Activated gamma-delta T cell treated with anti-CD3 and anti-CD28 coated beads, Interleukin-2, amount 50 U/mL, for 16 hours (primary cell): ENCODE data around the gene RAB41.
"Not testable (repeated sequence)": the region's sequence is repeated elsewhere in the genome, so short reads cannot be mapped to it uniquely, and the experiment has no call there.

Source experiments
- DNase-seq: peaks from one replicate; pipeline ENCODE4 v3.0.0-alpha.2; 2020; ENCODE audit warnings: low read depth

The RAB41 gene

DNA sequence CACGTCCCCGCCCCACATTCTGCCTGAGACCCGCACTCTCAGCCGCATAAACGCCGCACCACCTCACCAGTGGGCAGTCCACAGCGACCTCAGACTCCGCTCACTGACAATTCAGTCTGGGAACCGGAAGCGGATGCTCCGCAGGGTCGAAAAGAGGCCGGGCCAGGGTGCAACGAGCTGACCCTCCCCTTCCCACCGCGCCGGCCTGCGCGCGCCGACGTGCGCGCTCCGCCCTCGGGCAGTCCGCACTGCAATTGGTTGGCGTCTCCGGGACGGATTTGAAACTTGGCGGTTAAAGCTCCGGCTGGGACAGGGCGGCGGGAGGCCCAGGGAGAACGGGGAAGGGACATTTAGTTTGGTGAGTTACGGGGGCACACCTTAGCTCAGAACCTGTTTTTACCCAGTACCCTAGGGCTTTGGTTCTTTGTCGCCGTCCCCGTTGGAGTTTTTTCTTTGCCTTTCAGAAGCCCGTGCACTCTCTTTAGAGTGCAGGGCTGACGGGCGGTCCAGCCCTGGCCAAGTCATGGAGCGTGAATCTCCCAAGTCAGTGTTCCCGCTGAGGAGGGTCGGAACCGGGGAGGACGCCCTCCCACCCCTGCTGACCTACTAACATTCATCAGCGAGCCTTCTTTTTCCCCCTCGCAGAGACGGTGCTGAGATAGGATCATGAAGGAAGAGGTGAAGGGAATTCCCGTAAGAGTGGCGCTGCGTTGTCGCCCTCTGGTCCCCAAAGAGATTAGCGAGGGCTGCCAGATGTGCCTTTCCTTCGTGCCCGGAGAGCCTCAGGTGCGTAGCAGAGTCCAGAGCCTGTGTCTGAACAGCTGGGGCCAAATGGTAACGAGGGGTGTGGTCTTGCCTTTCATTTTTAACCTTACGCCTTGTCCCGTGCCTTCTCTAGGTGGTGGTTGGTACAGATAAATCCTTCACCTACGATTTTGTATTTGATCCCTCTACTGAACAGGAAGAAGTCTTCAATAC, 8.1 kb downstream of the RAB41 start, which contains the start of the genes KIF4A and PDZD11:
Gene KIF4A (plus strand): TSS at position 312 of the 978 bp plus-strand sequence. CDS start 355 bp downstream, at position 667.
Gene PDZD11 (minus strand): TSS at position 135 of the 978 bp plus-strand sequence. CDS start 586 bp downstream, outside the sequence.
- DNase-seq: peak; percentile 64

DNA sequence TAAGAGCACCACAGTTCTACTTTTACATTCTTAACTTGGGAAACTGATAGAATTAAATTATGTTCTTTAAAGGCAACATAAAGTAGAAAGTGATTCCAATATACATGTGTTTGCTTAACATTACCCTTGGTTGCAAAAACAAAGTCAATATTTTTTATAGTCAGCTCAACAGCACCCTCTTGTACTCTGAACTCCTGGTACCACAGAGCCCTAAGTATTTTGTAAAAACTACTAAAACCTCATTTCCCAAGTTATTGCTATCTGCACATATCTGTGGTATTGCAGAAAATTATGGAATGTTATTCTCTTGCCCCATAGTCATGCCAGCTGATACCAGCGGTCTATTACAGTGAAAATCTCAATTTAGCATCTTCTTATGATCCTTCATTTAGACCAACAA, 10.8 kb downstream of the RAB41 start:
- DNase-seq: no peak

DNA sequence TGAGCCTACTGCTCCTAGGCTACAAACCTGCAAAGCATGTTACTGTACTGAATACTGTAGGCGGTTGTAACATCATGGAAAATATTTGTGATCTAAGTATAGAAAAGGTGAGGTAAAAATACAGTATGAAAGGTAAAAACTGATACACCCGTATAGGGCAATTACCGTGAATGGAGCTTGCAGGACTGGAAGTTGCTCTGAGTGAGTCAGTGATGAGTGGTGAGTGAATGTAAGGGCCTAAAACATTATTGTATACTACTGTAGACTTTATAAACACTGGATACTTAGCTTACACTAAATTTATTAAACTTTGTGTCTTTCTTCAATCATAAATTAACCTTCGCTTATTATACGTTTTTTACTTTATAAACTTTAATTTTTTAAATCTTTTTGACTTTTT, 11.6 kb downstream of the RAB41 start:
- no peak for DNase-seq

DNA sequence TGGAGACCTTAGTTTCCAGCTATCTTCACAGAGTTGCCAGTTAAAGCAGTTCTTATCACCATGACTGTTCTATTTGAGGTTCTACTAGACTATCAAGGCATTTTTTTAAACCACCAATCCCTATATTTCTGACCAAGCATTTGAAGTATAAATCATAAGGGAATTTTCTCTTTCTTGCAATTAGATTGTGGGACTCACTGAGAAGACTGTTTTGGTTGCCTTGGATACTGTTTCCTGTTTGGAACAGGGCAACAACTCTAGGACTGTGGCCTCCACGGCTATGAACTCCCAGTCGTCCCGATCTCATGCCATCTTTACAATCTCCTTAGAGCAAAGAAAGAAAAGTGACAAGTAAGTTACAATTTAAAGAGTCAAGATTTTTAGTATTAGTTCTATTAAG, 19.7 kb downstream of the RAB41 start:
- DNase-seq: no peak

DNA sequence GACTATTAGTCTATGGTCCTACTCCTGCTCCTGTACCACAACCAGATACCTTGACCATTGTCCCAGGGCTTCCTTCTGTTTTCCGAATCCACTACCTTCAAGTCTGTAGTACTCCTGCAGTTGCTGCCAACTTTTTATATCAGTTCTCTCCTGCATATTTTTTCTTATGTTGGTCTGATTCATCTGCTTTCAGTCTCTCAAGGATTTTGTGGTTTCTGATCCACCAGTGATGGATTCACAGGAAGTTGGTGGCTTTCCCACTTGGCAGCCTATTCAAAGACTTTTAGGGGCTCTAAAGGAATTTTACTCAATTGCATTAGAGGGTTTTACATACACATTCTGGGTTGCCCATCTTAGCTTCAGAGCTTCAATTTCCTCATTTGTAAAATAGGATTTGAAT, 31.5 kb downstream of the RAB41 start:
- DNase-seq: no peak

DNA sequence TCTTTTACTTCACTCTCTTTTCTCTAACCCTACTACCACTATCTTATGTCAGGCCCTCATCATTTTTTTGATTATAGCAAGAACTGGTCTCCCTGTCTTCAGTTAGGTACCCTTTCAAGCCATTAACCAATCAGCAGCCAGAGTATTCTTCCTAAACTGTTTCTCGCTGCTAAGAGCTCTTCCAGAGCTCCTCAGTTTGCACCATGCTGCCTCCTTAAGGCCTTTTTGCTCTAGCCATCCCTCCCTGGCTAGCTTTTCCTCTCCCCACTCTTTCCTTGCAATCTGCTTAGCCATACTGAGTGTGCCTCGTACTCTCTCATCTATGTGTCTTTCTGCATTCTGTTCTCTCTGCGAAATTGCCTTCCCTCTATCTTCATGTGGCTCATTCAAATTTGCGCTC, 40.8 kb downstream of the RAB41 start:
- no peak for DNase-seq

DNA sequence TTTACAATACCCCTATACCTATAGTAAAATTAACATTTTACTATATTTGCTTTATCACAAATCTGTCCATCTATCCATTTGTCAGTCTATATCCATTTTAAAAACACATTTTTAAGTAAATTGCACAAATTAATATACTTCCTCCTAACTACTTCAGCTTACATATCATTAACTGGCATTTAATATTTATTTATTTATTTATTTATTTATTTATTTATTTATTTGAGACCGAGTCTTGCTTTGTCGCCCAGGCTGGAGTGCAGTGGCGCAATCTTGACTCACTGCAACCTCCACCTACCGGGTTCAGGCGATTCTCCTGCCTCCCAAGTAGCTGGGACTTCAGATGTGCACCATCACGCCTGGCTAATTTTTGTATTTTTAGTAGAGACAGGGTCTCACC, 41.7 kb downstream of the RAB41 start:
- DNase-seq: not testable (repeated sequence)

DNA sequence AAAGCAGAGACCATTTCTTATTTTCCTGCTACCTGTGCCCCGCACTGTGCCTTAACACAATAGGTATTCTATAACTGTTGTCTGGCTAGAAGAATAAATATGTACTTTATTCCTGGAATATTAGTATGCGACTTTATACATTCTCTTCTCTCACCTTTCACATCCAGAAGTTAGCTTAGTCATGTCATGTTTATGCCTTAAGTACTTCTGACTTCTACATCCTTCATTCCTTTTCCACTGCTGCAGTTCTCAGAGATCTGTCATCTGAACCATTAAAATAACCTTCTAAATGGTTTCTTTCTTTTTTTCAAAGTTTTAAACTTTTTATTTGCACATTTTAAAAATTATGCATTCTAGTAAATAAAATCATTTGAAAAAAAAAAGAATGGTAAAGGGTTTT, 42.4 kb downstream of the RAB41 start:
- no peak for DNase-seq

DNA sequence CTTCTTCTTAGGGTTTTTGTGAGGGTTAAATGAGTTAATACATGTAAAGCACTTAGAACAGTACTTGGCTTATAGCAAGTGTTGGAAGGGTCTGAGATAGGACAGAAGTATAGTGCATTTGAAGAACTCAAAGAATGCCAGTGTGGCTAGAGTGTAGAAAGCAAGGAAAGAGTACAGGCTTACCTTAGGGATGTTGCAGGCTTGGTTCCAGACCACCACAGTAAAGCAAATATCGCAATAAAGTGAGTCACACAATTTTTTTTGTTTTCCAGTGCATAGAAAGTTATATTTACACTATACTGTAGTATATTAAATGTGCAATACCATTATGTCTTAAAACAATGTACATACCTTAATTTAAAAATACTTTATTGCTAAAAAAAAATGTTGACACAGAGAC, 49.2 kb downstream of the RAB41 start:
- DNase-seq: no peak

DNA sequence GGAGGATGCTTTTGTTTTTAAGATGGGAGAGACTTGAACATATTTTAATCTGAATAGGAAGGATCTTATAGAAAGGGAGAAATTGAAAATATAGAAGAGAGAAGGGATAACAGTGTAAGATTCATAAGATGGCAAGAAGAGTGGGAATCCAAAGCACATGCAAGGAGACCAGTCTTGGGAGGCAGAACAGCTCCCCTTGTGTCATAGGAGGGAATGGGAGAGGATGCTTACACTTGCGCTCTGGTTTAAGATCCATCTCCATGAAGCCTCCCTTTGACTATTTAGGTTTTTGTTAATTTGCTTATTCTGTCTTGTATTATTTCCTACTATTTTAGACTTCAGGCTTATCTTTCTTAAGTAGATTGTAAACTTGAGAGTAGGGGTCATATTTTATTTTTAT, 50.6 kb downstream of the RAB41 start:
- no peak for DNase-seq
